ENCODE data around the gene COL25A1.

Gene COL25A1

GRCh38 chr4:109214622-109215301 lies 87.7 kb downstream of the COL25A1 start:
- no peak for DNase-seq (ENCODE audit: low read depth in 2 of 2)

GRCh38 chr4:109213056-109213455 lies 89.4 kb downstream of the COL25A1 start:
- DNase-seq (ENCODE audit: low read depth in 2 of 2), result no peak

DNA sequence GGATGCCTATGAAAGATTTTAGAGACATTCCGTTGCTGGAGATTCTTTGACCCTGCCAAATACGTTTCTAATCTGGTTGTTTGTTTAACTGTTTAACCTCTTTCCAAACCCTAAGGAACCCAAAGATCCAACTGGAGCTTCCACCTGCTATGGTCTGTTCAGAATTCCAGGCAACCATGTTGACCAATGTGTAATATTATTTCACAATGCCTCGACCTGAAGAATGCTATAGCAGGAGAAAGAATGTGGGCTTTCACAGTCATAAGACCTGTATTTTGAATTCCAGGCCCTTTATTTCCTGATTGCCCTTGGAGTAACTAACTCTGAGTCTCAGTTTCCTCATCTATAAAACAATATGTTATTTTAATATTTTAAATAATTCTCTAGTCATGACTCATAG lies 90.8 kb downstream of the COL25A1 start:
- DNase-seq (ENCODE audit: low read depth in 2 of 2), result no peak

GRCh38 chr4:109209647-109210046 lies 92.8 kb downstream of the COL25A1 start:
- DNase-seq (ENCODE audit: low read depth in 2 of 2), result no peak

DNA sequence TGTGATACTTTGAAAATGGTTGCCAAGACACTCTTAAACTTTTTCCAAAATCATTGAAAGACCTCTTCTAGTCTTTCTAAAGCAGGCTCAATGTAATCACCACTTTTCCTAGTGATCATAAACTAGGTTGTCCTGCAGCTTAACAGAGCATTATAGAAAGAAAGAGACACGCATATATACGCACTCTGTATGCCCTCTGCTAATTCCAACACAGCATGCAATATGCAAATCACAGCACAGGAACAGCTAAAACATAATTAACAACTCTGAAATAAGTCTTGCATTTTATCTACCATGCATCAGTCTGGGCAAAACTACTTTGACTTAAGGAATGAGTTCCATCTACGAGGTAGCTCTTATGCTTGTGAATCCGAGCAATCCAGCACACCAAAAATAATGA lies 94.6 kb downstream of the COL25A1 start:
- DNase-seq (ENCODE audit: low read depth in 2 of 2), result no peak

- DNase-seq (ENCODE audit: low read depth in 2 of 2), result no peak
Measured at GRCh38 chr4:109207061-109207460, 95.4 kb downstream of the COL25A1 start.

- DNase-seq (ENCODE audit: low read depth in 2 of 2), result no peak
Measured at GRCh38 chr4:109206620-109207019, 95.8 kb downstream of the COL25A1 start.

DNA sequence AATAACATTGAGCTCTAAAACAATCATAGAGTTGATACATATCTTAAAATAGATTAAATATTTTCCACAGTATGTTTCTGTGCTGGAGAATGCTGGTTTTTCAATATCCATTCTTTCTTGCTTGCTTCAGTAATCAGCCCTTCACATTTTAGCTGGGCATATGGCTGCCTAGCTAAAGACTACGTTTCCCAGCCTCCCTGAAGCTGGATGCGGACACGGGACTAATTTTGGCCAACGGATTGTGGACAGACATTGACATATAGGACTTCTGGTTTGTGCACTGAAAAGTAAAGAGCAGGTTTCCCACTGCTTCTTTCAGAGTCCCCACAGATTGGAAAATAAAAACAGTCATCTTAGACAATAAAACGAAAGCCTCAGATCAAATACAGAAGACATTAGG lies 97.3 kb downstream of the COL25A1 start:
- DNase-seq (ENCODE audit: low read depth in 2 of 2), result no peak

DNA sequence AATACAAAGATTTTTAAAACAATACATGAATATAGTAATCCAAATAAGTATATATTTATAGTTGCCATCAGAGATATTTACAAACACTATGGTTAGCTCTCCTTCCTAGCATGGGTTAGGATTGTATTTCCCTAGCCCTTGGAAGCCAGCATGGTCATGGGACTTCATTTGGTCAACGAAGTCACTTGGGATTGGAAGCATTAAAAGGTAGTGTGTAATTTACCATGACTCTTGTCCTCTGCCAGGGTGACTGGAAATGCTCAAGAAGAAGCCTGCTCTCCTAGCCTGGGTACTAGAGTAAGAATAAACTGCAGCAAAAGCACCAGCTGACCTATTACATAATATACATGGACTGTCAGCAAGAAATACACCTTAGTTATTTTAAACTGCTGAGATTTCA lies 102.9 kb downstream of the COL25A1 start:
- no peak for DNase-seq (ENCODE audit: low read depth in 2 of 2)

- no peak for DNase-seq (ENCODE audit: low read depth in 2 of 2)
Measured at GRCh38 chr4:109195646-109196045, 106.8 kb downstream of the COL25A1 start.

DNA sequence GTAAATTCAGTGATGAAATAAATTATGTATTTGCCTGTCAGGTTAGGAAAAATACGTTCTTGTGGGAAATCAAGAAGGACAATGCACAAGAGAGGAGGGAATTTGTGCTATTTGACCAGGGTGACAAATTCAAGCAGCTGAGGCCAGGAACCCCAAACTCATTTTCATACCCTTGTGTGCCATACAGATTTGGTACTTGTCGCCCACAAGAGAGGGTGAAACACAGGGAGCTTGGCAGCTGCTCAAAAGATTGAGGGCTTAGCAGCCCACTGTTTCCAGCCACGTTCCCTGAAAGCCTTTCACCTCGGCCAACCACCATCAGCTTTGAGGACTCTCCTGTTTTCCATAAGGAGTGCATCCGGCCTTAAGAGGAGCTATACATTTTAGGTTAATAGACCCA lies 111.2 kb downstream of the COL25A1 start:
- DNase-seq (ENCODE audit: low read depth in 2 of 2), result no peak

GRCh38 chr4:109186458-109186945 lies 116.0 kb downstream of the COL25A1 start:
- no peak for DNase-seq (ENCODE audit: low read depth in 2 of 2)

- DNase-seq (ENCODE audit: low read depth in 2 of 2), result no peak
Measured at GRCh38 chr4:109185951-109186350, 116.5 kb downstream of the COL25A1 start.

DNA sequence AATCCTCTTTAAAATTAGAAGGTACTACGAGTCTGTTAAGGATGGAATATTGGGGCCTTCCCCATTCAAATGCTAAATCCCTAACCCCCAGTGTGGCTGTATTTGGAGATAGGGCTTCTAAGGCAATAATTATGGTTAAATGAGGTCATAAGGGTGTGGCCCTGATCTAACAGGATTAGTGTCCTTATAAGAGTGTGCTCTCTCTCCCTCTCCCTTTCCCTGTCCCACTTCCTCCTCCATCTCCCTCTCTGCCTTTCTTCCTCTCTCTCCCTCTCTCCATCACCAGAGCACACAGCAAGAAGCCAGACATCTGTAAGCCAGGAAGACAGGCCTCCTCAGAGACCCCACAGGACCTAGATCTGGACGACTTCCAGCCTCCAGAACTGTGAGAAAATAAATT lies 116.9 kb downstream of the COL25A1 start:
- DNase-seq (ENCODE audit: low read depth in 2 of 2), result no peak

- DNase-seq (ENCODE audit: low read depth in 2 of 2), result no peak
Measured at GRCh38 chr4:109184491-109184961, 117.9 kb downstream of the COL25A1 start.

DNA sequence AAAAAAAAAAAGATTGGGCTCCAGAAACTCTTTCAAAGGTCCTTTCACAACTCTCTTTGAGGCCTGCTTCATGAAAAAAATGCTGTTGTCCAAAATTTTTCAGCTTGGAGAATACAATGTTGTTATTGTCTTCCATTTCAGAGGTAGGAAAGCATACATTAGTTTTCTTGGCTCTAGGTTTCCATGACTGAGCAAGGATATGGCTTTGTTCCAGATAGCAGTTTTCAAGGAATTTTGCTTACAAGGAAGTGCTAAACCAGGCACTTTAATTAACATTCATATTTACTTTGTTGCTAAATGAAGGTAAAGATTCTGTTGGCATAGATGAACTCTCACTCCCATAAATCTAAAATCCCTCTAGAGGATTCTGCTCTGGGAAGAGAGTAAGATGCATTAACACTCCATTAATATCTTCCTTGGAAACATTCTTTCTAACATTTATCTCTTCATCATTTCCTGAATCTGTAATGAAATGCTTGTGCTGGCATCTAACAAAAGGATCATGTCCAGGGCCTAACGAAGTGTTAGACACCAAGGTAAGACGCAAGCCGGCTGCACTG lies 118.4 kb downstream of the COL25A1 start:
- DNase-seq (ENCODE audit: low read depth in 2 of 2), result no peak

GRCh38 chr4:109182696-109183095 lies 119.8 kb downstream of the COL25A1 start:
- no peak for DNase-seq (ENCODE audit: low read depth in 2 of 2)

DNA sequence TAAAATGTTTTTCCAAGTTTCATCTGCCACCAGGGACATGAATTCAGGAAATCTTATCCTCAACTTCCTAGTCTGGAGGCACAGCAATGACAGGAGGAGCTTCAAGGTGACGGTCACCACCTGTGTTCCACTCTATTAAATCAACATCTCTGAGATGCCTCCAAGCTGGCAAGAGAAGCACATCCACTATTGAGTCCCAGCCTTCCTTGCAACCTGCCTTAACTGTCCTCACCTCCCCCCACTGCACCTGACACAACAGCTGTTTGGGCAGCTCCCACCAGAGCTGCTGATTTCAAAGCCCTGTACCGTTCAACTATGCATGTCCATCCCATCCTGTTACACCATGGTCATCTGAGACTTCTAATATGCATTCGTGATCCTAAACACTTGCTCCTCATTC lies 123.4 kb downstream of the COL25A1 start:
- no peak for DNase-seq (ENCODE audit: low read depth in 2 of 2)

DNA sequence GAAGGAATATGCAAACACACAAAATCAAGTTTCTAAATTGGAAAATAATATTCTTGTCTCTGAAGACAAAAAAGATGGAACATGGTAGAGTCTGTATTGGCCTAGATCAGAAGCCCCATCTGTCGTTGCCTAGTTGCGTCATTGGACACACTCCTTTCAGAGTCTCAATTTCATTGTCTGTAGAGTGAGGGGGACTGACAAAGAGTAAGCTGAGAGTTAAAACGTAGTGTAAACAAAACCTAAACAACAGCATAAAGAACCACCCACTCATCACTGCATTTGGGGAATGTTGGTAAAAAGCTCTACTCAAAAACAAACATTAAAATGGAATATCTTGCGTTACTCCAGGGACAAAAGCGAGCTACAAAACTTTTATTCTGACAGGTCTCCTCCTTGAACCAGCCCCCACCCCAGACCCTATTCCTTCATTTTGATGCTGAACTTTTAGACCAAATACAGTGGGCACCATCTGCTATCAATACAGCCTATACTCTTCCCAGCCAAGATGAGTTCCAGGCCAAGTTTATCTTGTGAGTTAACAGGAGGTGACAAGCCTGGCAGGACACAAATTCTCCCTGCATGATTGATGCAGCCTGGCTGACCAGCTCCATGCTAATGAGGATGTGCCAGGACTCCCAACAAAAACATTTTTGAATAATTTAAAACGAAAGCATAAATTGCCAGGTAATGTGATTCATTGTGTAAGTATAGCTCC lies 125.2 kb downstream of the COL25A1 start:
- no peak for DNase-seq (ENCODE audit: low read depth in 2 of 2)

- no peak for DNase-seq (ENCODE audit: low read depth in 2 of 2)
Measured at GRCh38 chr4:109174224-109174953, 128.1 kb downstream of the COL25A1 start.

- DNase-seq (ENCODE audit: low read depth in 2 of 2), result no peak
Measured at GRCh38 chr4:109172301-109172700, 130.2 kb downstream of the COL25A1 start.

DNA sequence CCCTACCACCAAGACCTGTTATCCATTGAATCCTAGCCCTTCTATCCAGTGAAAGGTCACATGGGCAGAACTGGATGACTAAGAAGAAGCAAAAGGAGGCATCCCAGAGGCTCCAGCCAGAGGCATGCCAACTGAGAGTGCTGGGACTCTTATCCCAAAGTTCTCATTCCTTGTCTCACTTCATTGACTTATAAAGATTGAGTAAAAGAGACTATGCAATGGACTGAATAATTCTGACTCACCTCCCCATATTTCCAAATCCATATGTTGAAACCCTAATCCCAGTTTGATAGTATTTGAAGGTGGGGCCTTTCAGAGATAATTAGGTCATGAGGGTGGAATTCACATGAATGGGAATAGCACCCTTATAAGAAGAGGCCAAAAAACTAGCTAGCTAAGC lies 131.4 kb downstream of the COL25A1 start:
- DNase-seq (ENCODE audit: low read depth in 2 of 2), result no peak
